Heart right ventricle (tissue), 16 donors: Measurements from ENCODE around the gene FLNB. TPM values are rescaled to one million over a fixed set of nuclear protein-coding genes. Genes with fewer than 3 reads are reported as not detected.
A peak's percentile ranks its signal among the peaks of the same experiment; 100 is the strongest.

Experiments
- ATAC-seq, 8 donors: fragments of 200-7000 bp; cut with Tn5 transposase; one replicate each; pipeline ENCODE4 v1.9.1; 2020; ENCODE audit warnings: mild to moderate bottlenecking in 8 of 8, moderate library complexity in 8 of 8, moderate number of reproducible peaks in 1 of 8
- DNase-seq, 2 donors: peaks; one replicate each; pipeline ENCODE4 v3.0.0-alpha.2; 2020
- H3K27ac ChIP-seq, 10 donors: fragments of 200-600 bp; sonication (generic) in 2 of 10; one replicate each; pipeline versions ENCODE4 v1.5.0 to v1.8.0; 2020 to 2022; ENCODE audit warnings: mild to moderate bottlenecking in 3 of 10
- H3K27me3 ChIP-seq, 7 donors: fragments of 200-600 bp; one replicate each; pipeline ENCODE4 v1.8.0; 2021 to 2022; ENCODE audit warnings: mild to moderate bottlenecking in 2 of 7
- H3K36me3 ChIP-seq, 9 donors: fragments of 200-600 bp; sonication (generic) in 1 of 9; one replicate each; pipeline versions ENCODE4 v1.5.0 to v1.8.0; 2020 to 2022; ENCODE audit warnings: mild to moderate bottlenecking in 2 of 9
- H3K4me1 ChIP-seq, 9 donors: fragments of 200-600 bp; sonication (generic) in 1 of 9; one replicate each; pipeline versions ENCODE4 v1.5.0 to v1.8.0; 2020 to 2022; ENCODE audit warnings: mild to moderate bottlenecking in 4 of 9
- H3K4me3 ChIP-seq, 10 donors: fragments of 200-600 bp; sonication (generic) in 2 of 10; one replicate each; pipeline versions ENCODE4 v1.5.0 to v1.8.0; 2020 to 2022; ENCODE audit warnings: mild to moderate bottlenecking in 7 of 10, moderate library complexity in 2 of 10
- H3K9me3 ChIP-seq, 11 donors: fragments of 200-600 bp in 10 of 11; sonication (generic) in 2 of 11; one replicate each; pipeline versions ENCODE4 v1.5.0 to v1.8.0; 2013 to 2022; ENCODE audit warnings: mild to moderate bottlenecking in 2 of 11, control low read depth in 1 of 11, moderate library complexity in 1 of 11
- WGBS, 2 donors: extraction: QIAGEN DNeasy Blood & Tissue Kit; methylation state at CpG; one replicate each; pipeline ENCODE4 v1.1.7; 2013; ENCODE audit warnings: inconsistent platforms in 1 of 2; 5-methylcytosine and 5-hydroxymethylcytosine counted together
- intact Hi-C, 10 donors: fragments of 100-400 bp; cut with DNase I; formaldehyde crosslinking; loops; one replicate each; pipeline versions ENCODE4 v1.11.1 to v1.14.2; 2022
- polyA plus RNA-seq, 2 donors: library from polyadenylated mRNA; stranded (reverse); fragments of 200-250 nt; gene quantifications; one replicate each; pipeline ENCODE4 v1.2.3, GENCODE V29; 2013
- total RNA-seq, 10 donors: library from RNA; stranded (reverse); fragmentation: NEBNext Ultra II Directional in 3 of 10; extraction: Animal tissue kit (Norgen Biotek cat#: 25700) in 3 of 10; gene quantifications; one replicate each; pipeline versions ENCODE4 v1.2.1 to v1.2.4, GENCODE V29; 2021 to 2023
- TF ChIP-seq, protein P1 (sequence below), 9 donors: fragments of 200-600 bp; sonication (generic) in 2 of 9; IDR thresholded peaks; one replicate each; pipeline versions ENCODE4 v1.5.0 to v1.8.0; 2021 to 2022; ENCODE audit warnings: antibody characterized with exemption in 9 of 9, mild to moderate bottlenecking in 5 of 9, moderate library complexity in 1 of 9
- donor health status: Arrhythmogenic right ventricular cardiomyopathy.
- donor health status: ischemic (EF 13 %, LVEDD 7.1; RV severe dilation, severe dysfunction).
- donor health status: healthy with polysubstance abuse.
- donor health status: DM: no; HTN: yes; CAD: no.
- donor health status: DM: no; HTN: no; CAD: no.
- donor health status: ischemic (EF 25% LVEDD 6.9; RV normal size, moderate dysfunction).
- donor health status: ischemic (EF 25% LVEDD 5.7; RV mildly dilated, moderate dysfunction).
- donor health status: healthy.
- donor health status: DM: yes; HTN: yes; CAD: no.
- donor health status: Ischemic cardiomyopathy.
- donor health status: ischemic (EF 35%, LVEDD 5.7; RV mildly dilated, moderate dysfunction).
- donor health status: nonischemic (EF 11% LVEDD 7.7; RV severe dilation, severe dysfunction).
- donor health status: DM: yes; HTN: yes; CAD: no.
- donor health status: PGD.
- donor health status: ischemic (EF 29% LVEDD 5.4; RV normal size, mild dysfunction).
- donor health status: nonischemic (EF 23%, LVEDD 6.1; RV moderate dilation, normal function).

The FLNB gene
- total and polyA plus RNA-seq, 12 donors, result 27.4 to 65.3 (median 38.6) TPM

DNA sequence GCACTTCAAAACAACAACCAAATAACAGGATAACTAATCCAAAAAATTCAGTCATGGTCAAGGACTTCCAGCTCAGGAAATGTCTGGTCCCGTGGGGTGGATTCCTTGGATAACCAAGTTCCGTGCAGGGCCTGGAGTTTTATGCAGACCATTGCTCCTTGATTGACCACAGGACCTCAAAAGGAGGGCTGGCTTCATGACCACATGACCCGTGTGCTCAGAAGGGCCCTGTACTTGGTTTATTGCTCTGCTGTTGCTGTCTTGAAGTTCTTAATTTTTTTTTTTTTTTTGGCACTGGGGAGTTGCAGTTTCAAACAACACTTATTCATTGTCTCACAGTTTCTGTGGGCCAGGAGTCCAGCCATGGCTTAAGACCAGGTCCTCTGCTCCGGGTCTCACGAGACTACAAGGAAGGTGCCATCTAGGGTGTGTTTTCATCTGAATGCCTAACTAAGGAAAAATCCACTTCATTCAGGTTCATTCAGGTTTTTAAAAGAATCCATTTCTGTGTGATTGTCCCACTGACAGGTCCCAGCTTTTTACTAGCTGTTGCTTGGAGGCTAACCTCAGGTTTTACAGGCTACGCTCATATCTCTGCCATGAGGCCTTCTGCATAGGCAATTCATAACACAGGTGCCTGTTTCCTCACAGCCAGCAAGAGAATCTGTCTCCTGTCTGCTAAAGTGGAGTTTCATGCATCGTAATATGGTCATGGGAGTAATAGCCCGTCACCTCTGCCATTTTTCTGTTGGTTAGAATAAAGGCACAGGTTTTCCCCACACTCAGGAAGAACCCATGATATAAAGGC is 65.3 kb downstream of the FLNB start:
- intact Hi-C loops, result no loop called here
- H3K36me3 ChIP-seq, result peaks cover 0 to 21% (median 9%) of the 10 kb centered on the region in 9 donors
- peak in 2 of 8 donors; percentile 27 to 42 for ATAC-seq
- peak overlapping the region in 3 of 10 donors; percentile 0 to 14 (median 6) for H3K27ac ChIP-seq
- DNase-seq, result no peak
- H3K27me3 ChIP-seq, result no peaks in the 10 kb centered on the region
- H3K9me3 ChIP-seq, result no peaks in the 10 kb centered on the region
- no peak overlapping the region for H3K4me3 ChIP-seq
- peaks cover 7 to 45% (median 28%) of the 10 kb centered on the region in 9 donors for H3K4me1 ChIP-seq
- TF ChIP-seq, protein P1, sequence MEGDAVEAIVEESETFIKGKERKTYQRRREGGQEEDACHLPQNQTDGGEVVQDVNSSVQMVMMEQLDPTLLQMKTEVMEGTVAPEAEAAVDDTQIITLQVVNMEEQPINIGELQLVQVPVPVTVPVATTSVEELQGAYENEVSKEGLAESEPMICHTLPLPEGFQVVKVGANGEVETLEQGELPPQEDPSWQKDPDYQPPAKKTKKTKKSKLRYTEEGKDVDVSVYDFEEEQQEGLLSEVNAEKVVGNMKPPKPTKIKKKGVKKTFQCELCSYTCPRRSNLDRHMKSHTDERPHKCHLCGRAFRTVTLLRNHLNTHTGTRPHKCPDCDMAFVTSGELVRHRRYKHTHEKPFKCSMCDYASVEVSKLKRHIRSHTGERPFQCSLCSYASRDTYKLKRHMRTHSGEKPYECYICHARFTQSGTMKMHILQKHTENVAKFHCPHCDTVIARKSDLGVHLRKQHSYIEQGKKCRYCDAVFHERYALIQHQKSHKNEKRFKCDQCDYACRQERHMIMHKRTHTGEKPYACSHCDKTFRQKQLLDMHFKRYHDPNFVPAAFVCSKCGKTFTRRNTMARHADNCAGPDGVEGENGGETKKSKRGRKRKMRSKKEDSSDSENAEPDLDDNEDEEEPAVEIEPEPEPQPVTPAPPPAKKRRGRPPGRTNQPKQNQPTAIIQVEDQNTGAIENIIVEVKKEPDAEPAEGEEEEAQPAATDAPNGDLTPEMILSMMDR (IDR thresholded peaks at IDR 0.05), result no peak
- 66 to 71% methylated on average over 8 of the region's 8 CpGs for WGBS, 2 donors

DNA sequence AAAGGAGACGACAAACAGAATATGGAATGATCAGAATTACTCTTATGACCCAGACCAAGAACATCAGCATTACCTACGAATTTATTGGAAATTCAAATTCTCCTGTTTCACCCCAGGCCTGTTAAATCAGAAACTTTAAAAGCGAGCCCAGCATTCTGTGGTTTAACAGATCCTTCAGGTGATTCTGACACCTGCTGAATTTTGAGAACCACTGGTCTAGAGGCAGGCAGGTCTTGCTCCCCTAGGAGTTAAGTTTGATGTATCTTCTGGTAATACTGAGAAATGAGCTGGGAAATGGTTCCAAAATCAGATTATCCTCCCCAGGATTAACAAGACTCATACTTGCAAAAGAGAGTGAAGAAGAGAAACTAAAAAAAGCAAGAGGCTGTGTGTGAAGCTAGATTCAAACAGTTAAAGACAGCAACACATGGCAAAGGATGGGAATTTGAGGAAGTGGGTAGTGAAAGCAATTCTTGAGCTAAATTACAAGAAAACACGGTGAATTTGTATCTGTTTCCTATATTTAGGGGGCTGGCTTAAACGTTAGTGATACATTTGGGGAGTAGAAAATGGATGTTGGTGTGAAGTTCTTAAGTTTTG is 66.0 kb downstream of the FLNB start:
- H3K4me3 ChIP-seq, result no peak overlapping the region
- H3K27me3 ChIP-seq, result no peaks in the 10 kb centered on the region
- TF ChIP-seq, protein P1 (IDR thresholded peaks at IDR 0.05), result no peak
- no peaks in the 10 kb centered on the region for H3K9me3 ChIP-seq
- 80 to 82% methylated on average over 5 of the region's 5 CpGs for WGBS, 2 donors
- peak overlapping the region in 2 of 10 donors; percentile 0 to 6 for H3K27ac ChIP-seq
- peaks cover 7 to 41% (median 26%) of the 10 kb centered on the region in 9 donors for H3K4me1 ChIP-seq
- intact Hi-C loops, result no loop called here
- ATAC-seq, result no peak
- H3K36me3 ChIP-seq, result peaks cover 0 to 29% (median 14%) of the 10 kb centered on the region in 9 donors
- DNase-seq, result no peak

DNA sequence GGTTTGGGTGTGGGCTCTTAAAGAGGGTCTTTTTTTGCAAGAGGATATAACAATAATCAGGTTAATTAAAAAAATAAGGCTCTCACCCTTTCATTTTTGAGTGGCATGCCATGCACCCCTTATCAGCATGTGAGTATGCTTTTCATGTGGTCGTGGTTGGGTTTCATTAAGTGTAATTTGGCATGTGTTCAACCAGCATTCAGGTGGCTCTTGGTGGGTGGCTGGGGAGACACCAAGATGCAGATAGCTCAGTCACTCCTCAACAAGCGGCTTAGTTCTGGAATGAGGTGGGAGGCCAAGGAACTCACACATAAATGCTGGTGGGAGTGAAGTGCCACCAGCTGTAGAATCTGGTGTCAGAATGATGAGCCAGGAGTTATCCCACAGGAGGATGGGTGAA is 66.8 kb downstream of the FLNB start:
- H3K9me3 ChIP-seq, result no peaks in the 10 kb centered on the region
- H3K4me3 ChIP-seq, result no peak overlapping the region
- TF ChIP-seq, protein P1 (IDR thresholded peaks at IDR 0.05), result no peak
- intact Hi-C loops, result no loop called here
- 63 to 73% methylated on average over 2 of the region's 2 CpGs for WGBS, 2 donors
- no peaks in the 10 kb centered on the region for H3K27me3 ChIP-seq
- peaks cover 7 to 41% (median 26%) of the 10 kb centered on the region in 9 donors for H3K4me1 ChIP-seq
- H3K36me3 ChIP-seq, result peaks cover 0 to 36% (median 14%) of the 10 kb centered on the region in 9 donors
- DNase-seq, result no peak
- no peak overlapping the region for H3K27ac ChIP-seq
- no peak for ATAC-seq

DNA sequence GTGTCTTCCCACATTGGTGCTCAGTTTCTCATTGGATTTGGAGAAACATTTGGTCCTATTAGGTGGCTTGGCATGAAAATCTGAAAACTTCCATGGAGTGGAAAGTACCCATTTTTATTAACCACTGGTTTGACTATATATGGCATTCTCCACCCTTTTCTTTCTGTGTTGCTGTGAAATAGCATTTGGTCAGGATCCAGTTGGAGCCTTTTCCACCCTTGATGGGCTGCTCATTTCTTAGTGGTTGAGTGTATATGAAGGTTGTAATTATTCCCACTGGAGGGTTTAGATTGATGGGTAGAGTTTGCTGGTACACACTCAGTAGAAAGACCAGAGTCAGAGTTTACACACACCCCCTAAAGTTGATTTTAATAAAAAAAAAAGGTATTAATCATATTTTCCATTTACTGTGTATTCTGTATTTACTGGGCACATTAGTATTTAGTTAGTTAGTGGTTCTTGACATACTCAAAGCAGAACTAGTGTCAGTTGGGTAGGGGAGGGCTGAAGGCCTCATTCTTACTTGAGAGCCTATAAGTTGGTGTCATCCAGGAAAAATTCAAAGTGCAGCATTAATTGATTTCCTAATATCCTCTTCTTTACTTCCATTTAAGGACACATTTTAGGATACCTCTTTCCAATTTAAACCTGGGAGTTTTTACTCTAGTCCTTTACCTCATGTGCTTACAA is 69.5 kb downstream of the FLNB start:
- intact Hi-C loops, result no loop called here
- DNase-seq (no peak), ATAC-seq (no peak)
- Histone ChIP-seq H3K27me3 (no peaks in the 10 kb centered on the region), H3K9me3 (no peaks in the 10 kb centered on the region), H3K4me3 (no peak overlapping the region), H3K27ac (no peak overlapping the region), H3K4me1 (peaks cover 10 to 43% (median 31%) of the 10 kb centered on the region in 9 donors), H3K36me3 (peaks cover 0 to 43% (median 14%) of the 10 kb centered on the region in 9 donors)
- TF ChIP-seq, protein P1 (IDR thresholded peaks at IDR 0.05), result no peak
